GM10847 (cell line): Measurements from ENCODE around the gene HOXC9.

Experiments
- POLR2A ChIP-seq: IDR thresholded peaks from 2 replicates; pipeline ENCODE4 v1.6.1; 2011; ENCODE audit not compliant: insufficient read length; ENCODE audit errors: extremely low read depth

The HOXC9 gene

DNA sequence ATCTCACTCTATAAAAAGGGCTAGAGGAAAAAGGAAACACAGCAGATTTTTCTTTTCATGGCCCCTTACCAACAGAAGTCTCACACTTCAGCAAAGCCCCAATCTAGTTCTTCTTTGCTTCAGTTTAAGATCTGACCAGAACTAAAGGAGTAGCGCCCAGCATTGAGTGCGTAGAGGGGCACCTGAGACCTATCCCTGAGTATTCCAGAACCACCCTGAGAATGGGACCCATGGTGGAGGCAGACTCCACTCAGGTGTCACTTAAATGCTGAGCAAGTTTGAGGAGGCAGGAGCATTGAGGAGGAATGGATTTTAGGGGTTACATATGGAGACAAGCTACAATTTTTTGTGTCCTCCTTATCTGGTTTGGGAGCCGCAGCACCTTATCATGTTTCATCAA, 28.8 kb upstream of the HOXC9 start:
- no peak for TF ChIP-seq POLR2A

DNA sequence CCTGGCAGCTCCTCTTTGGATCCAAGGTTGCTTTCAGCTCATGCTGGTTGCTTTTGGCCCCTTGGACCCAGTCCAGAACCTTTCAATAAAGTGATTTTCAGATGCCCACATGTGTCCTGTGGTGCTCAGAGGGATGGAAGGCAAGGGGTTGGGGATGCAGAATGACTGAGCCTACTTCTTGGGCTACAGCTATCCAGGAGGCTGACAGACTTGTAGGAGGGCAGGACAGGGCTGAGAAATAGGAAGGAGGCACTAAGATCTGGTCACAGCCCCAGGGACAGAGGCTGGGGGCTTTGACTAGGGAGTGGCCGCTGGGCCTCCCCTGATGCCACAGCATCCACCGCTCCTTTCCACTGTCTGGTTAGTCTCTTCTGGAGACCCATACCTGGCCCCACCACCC, 28.3 kb upstream of the HOXC9 start:
- TF ChIP-seq POLR2A = no peak

DNA sequence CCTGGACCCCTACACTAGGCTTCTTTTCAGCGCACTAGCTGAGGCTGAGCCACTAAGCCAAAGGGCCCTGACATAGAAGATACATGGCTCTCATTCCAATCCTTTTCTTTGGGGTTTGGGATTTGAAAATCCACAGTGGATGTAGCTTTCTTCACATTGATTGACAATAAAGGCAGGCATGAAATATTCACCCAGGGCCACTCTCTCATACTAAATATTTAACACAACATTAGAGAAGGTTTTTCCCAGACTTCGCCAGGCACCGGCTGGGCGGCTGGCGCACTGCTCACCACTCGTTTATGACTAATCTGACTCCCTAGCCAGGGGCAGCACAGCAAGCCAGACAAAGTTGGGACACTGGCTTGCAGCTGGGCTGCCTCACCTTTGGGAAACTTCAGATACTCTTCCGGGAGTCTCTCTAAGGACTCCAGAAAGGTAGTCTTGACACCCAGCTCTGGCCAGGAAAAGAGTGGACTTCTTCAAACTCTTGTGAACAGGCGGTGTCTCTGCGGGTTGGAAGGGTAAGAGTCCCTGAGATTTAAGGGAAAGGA, 27.7 kb upstream of the HOXC9 start:
- TF ChIP-seq POLR2A = no peak

DNA sequence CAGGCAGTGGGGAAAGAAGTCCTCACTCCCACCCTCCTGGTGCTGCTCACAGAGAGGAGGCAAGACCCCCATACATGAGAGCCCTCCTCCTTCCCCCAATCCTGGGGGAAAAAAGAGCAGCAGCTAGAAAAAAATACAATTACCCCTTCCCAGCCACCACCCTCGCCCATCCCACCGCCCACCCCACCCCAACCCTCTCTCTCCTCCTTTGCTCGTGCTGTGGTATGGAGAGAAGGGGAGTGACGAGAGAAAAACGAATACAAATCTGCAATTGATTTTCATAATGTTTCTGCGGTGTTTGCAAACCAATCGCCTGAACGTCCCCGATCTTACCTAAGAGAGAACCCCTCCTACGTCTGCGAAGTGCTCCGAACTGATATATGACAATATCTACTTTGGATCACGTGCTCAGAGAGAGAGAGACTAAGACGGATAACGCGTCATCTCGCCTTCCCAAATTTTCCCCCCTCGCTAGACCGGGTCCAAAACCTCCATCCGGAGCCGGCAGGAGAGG, 27.2 kb upstream of the HOXC9 start, which contains the start of gene HOXC11:
HOXC11 (plus strand) TSS at position 405 of the 514 bp plus-strand sequence. CDS start 116 bp downstream, outside the sequence.
- no peak for TF ChIP-seq POLR2A

DNA sequence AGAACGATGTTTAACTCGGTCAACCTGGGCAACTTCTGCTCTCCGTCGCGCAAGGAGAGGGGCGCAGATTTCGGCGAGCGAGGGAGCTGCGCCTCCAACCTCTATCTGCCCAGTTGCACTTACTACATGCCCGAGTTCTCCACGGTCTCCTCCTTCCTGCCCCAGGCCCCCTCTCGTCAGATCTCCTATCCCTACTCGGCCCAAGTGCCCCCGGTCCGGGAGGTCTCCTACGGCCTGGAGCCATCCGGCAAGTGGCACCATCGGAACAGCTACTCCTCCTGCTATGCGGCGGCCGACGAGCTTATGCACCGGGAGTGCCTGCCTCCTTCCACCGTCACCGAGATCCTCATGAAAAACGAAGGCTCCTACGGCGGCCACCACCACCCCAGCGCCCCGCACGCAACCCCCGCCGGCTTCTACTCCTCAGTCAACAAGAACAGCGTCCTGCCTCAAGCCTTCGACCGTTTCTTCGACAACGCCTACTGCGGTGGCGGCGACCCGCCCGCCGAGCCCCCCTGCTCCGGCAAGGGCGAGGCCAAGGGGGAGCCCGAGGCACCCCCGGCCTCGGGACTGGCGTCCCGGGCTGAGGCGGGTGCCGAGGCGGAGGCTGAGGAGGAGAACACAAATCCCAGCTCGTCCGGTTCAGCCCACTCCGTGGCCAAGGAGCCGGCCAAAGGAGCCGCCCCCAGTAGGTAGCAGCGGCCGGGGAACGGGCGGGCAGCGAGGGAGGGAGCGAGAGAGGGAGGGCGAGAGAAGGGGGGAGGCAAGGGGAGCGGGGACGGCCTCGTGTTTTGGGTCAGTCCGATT, 26.5 kb upstream of the HOXC9 start:
- TF ChIP-seq POLR2A = no peak

DNA sequence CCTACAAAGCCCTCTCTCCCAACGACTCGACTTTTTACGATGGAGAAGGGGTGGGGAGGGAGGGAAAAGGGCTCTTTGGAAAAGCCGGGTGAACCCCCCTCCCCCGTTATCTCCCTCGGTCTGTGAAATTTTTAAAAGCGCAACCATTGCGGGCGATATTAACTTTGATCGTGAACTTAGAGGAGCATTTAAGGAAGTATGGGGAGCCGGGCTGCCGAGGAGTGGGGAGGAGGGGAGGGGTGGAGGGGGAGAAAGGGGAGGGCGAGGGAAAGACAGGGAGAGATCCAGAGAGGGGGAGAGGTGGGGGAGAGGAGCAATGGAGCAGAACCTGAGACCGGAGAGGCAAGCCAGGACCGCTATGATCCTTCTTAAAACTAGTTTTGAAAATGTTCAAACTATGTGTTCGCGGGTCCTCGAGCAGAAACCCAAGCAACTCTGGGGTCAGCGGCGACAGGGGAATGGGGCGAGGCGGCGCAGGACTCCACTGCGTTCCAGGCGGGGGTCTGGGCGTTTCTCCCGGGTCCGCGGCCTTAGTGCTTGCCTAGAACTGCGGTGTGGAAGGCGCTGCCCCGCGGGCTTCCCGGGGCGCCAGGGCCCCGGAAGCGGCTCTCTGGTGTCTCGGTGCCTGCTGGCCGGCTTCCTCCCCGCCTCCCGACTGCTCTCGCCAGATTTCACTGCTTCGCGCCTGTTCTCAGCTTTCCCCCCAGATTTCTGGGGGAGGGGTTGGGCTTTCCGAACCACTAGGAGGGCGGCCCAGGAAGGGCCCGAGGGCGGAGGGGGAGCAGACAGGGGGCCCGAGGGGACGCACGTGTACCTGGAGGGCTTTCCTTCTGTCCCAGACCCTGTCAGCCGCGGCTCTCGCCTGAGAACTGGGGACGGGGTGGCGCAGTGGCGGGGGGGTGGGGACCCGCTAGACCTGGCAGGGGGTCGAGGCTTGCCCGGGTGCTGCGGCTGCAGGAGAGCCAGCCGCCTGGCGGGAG, 25.6 kb upstream of the HOXC9 start, which contains the start of gene HOTAIR:
HOTAIR (minus strand) TSS at position 871 of the 980 bp plus-strand sequence.
- TF ChIP-seq POLR2A = no peak

DNA sequence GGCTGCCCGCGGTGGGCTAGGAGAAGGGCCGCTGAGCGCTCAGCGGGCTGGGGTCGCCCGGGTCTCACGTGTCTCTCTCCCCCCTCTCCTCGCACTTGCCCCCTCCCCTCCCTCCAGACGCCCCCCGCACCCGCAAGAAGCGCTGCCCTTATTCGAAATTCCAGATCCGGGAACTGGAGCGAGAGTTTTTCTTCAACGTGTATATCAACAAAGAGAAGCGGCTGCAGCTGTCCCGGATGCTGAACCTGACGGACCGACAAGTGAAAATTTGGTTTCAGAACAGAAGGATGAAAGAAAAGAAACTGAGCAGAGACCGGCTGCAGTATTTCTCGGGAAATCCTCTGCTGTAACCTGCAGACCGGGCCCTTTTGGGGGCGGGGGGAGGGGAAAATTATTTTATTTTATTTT, 24.9 kb upstream of the HOXC9 start:
- TF ChIP-seq POLR2A = no peak

DNA sequence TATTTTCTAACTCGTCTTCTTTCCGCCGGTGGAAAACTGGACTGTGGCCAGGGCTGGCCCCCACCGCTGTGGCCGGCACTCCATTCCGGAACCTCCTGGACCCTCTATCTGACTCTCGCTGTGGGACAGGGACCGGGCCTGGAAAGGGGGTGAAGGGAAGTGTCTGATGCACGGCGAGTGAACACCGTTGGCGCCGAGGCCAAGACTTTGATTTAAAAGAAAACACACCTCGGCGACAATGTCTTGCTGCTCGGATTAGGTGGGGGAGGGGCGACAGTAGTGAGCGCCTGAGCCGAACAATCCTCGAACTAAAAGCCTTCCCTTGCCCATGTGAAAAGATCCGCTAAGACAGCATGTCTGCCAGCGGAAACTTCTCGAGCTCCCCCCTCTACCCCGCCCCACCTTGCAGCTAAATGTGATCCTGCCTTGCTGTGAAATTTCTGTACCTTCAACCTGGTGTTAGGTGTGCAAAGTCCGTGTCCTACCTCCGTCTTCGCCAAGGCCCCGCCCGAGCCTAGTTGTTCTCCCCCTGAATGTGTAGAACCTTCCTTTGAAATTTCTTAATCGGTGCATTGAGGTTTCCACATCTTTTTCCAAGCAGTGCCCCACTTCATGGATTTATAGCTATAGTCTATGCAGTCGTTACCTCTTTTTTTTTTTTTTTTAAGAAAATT, 24.3 kb upstream of the HOXC9 start:
- no peak for TF ChIP-seq POLR2A

DNA sequence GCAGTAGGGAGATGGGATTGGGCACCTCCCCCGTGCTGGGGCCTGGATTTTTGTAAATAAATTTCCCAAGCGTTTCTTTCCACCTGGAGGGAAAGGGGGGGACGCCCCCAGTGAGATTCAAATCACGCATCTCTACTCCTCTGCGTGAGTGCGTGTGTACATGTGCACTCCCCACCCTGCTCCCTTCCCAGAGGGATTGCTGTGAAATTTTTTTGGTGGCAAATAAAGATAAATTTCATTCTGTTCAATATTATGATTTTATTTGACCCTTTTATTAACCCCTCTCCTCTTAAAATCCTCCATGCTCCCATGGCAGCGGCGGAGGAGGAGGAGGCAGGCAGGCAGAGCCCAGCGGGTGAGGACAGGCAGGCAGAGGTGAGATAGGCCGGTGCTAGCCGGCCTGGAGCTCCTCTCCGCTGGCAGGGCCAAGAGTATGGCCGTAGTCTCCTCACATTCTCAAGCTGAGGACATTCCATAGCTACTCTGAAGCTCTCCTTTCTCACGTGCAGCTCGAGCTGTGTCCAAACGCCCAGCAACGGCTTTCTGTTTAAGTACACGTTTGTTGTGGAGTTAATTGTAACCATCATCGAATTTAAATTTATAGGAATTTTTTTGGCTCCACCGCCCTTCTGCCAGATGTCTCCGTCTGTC, 23.7 kb upstream of the HOXC9 start:
- TF ChIP-seq POLR2A = no peak

DNA sequence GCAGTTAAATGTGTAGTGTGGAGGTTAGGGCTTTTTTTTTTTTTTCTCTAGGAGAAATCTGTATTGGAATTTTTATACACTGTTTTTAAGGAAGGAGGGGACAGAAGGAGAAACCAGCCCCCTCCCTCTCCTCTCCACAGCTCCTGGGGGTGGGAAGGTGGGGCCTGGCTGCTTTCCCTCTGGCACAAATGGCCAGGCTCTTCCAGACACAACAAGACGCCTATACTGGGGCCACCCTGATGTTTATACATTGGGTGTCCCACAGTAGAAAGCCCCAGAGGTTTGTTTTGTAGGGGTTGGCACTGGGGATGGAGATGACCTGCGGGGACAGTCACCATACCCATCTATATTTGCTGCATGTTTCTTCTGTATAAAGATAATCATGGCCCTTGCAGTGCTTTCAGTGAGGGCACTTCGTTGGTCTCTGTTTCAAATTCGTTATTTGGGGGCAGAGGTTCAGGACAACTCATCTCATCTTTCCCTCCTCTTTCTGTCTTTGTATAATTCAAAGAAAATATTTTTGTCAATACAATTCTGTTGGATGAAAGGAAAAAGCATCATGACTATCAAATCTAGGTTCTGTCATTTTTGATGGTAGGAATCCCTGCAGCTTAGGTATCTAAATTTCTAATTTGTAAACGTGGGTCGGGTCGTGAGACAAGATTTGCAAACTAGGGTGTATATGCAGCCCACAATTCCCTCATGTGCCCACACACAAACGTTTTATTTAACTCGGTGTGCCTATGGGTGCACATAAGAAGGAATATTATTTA, 23.0 kb upstream of the HOXC9 start:
- no peak for TF ChIP-seq POLR2A

DNA sequence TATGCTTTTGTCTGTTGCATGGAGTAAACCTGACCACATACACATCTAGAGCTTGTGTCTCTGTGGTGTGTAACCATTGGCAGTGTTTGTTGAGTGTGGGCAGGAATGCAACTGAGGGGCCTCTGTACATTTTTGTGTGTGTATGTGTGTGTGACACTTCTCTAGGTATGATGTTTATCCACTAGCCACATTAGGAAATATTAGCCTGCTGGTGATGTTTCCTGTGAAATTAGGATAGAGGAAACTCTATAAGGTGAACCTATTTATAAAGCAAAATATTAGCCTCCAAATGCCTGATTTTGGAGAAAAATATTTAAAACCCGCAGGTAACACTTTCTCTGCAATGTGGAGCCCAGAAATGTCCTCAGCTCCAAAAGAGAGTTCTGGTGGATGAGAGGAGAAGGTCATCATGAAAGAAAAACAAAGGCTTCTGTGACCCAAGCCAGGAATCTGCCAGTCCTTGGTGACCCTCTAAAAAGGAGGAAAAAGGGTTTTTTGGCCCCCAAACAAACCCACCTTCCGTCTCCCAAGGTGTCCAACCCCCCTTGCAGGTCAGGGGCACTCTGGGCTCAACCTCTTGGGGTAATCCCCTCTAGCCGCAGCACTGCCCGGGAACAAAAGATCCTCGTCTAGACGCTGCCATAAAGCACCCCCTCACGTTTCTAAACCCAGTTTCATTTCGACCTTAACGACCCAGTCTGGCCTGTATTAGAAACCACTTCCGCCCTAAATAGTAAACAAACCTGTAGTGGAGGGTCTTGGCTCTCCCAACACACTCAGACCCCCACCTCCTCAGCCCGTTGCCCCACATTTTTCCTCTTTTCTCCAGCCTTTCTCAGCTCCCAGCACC, 22.1 kb upstream of the HOXC9 start:
- no peak for TF ChIP-seq POLR2A

DNA sequence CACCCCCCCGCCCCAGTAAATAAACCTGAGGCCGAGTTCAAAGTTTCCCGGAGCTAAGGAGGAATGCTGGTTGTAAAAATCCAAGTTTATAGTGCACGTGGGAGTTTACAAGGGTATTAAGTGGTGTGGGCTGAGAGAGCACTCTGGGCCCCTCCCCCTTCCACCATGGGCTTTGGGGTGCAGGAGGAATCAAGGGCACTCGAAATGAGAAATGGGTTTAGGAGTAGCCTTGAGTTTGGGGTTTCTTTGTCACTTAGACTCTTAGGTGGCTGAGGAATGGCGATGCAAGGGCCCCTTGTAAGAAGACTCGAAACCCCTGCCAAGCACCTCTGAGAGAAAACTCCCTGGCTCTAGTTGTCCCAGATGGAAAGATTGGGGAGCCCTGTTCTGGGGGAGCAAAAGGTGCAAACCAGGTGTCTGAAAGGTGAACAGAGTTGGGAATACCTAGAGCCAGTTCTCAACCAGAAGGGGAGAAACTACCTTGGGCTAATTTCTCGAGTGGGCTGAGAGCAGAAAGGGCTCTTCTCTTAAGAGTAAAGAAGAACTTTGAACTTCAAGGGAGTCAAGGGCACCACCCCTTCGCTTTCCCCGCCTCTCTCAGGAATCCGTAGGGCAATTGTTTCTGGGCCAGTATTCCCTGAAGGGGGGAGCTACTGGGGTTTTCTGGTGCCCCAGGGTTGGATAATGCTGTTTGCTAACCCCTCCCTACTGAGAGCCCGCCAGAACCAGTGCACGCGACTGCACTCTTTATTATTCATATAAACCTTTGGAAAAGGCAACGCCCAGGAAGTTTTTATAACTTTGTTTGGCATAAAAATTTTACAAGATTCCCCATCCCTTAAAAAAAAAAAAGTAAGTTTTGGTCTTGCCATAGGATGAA, 21.2 kb upstream of the HOXC9 start:
- TF ChIP-seq POLR2A = no peak
